GM18951 (cell line): Measurements from ENCODE around the gene ZNG1F.
"Not testable (repeated sequence)": the region's sequence is repeated elsewhere in the genome, so short reads cannot be mapped to it uniquely, and the experiment has no call there.

Source experiments
- POLR2A ChIP-seq: IDR thresholded peaks from 4 replicates; pipeline ENCODE4 v1.6.1; 2011; ENCODE audit warnings: mild to moderate bottlenecking; ENCODE audit not compliant: insufficient read length, insufficient read depth; ENCODE audit errors: extremely low read depth
- in situ Hi-C: fragments of 300-500 bp; cut with MboI; formaldehyde crosslinking; loops from one replicate; pipeline ENCODE4 v1.12.0; 2022; ENCODE audit warnings: low sequenced_read_pairs, mixed read lengths, inconsistent platforms; ENCODE audit not compliant: unreplicated experiment

ZNG1F gene

GRCh38 chr9:41189217-41189616 is at the start of gene ZNG1F:
Gene ZNG1F, minus strand, starts transcription at chr9:41189317. Its CDS starts 59 bp downstream, at chr9:41189258.
- in situ Hi-C loops: not testable (repeated sequence)

- in situ Hi-C loops: not testable (repeated sequence)
Measured at GRCh38 chr9:41237110-41237749, 48.1 kb upstream of the ZNG1F start.

- in situ Hi-C loops: not testable (repeated sequence)
Measured at GRCh38 chr9:41236486-41237109, 47.5 kb upstream of the ZNG1F start.

DNA sequence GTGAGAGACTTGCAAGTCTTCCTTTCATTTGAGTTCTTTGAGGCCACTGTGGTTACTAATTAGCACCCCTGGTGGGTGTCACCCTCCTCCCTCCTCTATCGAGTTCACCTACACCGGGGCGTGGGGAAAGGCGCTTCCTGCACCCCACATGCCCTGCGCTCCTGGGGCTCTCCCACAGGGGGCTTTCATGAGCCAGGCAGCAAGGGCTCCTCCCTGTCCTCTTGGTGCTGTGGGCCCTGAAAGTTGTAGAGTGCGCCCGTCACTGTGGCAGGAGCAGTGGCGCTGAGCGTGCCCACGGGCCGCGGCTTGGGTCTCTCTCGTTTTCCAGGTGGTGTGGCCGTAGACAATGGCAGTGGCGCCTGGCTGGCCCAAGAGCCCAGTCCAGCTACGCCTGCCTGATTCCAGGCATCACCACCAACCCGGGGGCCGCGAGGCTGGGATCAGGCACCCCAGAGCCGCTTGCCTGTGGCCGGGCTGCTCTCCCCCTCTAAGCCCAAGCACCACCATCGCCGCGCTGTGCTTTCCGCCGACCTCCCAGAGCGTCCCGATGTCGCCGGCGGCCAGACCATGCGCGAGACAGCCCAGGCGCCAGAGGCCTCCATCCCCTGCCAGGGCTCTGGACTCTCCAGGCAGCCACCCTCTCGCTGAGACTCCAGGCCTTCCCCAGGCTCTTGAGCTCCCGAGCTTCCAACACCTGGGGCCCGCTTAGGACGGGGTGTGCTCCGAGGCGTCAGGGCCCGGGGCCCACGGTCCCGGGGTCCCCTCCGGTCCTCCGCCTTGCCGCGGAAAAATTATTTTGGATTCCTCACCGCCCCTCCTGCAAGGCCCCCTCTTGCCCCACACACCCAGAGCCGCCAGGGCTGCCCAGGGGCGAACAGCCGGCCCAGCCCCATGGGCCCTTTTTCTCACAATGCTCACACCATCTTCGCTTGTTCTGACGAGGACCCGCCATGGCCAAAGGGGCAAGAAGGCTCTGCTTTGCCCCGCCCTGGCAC is 46.0 kb upstream of the ZNG1F start:
- in situ Hi-C loops: not testable (repeated sequence)
- TF ChIP-seq POLR2A: peak; percentile 33

DNA sequence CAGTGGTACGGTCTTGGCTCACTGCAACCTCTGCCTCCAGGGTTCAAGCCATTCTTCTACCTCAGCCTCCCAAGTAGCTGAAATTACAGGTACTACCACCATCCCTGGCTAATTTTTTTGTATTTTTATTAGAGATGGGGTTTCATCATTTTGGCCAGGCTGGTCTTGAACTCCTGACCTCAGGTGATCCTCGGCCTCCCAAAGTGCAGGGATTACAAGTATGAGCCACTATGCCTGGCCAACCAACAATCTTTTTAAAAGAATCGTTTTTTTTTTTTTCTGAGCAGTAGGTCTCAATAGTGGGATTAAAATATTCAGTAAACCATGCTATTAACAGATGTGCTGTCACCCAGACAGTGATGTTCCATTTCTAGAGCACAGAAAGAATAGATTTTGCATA is 45.1 kb upstream of the ZNG1F start:
- in situ Hi-C loops: not testable (repeated sequence)

DNA sequence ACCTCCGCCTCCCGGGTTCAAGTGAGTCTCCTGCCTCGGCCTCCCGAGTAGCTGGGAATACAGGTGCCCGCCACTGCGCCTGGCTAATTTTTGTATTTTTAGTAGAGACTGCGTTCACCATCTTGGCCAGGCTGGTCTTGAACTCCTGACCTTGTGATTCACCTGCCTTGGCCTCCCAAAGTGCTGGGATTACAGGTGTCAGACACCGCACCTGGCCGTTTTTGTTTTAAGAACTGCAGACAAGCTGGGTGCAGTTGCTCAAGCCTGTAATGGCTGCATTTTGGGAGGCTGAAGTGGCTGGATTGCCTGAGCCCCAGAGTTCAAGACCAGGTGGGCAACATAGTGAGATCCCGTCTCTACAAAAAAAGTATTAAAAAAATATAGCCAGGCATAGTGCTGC is 43.2 kb upstream of the ZNG1F start:
- in situ Hi-C loops: not testable (repeated sequence)

DNA sequence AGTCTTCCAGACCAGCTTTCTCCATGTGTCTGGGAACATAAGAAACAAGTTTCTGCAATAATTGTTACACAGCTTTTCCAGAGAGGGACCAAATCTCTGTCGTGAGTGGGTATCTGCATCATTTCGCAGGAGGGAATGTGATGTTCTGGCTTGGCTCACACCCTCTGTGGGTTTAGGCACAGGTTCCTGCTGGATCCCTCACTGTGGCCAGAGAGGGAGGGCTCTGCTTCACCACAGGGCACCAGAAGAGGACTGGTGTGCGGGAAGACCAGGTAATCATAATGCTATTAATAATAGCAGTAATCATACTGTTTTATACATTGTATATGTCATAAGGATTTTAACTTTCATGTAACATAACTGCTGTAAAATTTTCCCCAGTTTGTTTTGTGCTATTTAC is 41.3 kb upstream of the ZNG1F start:
- in situ Hi-C loops: not testable (repeated sequence)

DNA sequence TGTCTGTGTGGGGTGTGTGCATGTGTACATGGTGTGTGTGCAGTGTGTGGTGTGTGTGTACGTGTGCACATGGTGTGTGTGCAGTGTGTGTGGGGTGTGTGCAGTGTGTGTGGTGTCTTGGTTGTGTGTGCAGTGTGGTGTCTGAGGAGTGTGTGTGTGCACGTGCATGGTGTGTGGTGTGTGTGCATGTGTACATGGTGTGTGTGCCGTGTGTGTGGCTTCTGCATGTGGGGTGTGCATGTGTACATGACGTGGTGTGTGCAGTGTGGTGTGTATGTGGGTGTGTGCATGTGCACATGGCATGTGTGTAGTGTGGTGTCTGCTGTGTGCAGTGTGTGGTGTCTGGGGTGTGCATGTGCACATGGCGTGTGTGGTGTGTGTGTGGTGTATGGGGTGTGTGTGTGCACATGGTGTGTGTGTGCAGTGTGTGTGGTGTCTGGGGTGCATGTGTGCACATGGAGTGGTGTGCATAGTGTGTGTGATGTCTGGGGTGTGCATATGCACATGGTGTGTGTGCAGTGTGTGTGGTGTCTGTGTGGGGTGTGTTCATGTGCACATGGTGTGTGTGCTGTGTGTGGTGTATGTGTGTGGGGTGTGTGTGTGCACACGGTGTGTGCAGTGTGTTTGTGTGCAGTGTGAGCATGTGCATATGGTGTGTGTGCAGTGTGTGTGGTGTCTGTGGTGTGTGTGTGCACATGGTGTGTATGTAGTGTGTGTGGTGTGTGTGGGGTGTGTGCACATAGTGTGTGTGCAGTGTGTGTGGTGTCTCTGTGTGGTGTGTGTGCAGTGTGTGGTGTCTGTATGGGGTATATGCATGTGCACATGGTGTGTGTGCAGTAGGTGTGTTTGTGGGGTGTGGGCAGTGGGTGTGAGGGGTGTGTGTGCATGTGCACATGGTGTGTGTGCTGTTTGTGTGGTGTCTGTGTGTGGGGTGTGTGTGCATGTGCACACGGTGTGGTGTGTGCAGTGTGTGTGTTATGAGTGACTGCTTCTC is 40.6 kb upstream of the ZNG1F start:
- no peak for TF ChIP-seq POLR2A
- in situ Hi-C loops: no loop called here

DNA sequence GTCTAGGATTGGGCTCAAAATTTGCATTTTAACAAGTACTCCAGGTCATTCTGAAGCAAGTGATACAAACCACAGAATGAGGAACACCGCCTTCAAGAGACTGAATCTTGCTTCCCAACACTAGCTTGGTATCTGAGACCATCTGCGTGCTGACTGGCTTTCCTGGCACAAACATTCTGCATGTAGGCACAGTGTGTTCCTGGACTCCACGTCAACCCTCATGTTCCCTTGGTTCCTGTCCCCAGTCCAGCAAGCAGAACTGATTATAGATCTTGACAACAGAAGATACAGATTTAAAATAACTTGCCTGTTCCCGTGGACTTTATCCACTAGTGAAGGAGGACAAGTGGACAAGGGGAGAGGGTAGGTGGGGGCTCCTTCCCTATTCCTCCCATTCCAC is 30.7 kb upstream of the ZNG1F start:
- in situ Hi-C loops: not testable (repeated sequence)

- in situ Hi-C loops: not testable (repeated sequence)
Measured at GRCh38 chr9:41188439-41188838, 678 bp downstream of the ZNG1F start.

- in situ Hi-C loops: not testable (repeated sequence)
Measured at GRCh38 chr9:41174994-41175393, 14.1 kb downstream of the ZNG1F start.

DNA sequence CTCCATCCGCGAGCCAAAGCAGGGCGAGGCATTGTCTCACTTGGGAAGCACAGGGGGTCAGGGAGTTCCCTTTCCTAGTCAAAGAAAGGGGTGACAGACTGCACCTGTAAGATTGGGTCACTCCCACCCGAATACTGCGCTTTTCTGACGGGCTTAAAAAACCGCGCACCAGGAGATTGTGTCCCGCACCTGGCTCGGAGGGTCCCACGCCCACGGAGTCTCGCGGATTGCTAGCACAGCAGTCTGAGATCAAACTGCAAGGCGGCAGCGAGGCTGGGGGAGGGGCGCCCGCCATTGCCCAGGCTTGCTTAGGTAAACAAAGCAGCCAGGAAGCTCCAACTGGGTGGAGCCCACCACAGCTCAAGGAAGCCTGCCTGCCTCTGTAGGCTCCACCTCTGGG is 39.0 kb downstream of the ZNG1F start:
- in situ Hi-C loops: not testable (repeated sequence)

DNA sequence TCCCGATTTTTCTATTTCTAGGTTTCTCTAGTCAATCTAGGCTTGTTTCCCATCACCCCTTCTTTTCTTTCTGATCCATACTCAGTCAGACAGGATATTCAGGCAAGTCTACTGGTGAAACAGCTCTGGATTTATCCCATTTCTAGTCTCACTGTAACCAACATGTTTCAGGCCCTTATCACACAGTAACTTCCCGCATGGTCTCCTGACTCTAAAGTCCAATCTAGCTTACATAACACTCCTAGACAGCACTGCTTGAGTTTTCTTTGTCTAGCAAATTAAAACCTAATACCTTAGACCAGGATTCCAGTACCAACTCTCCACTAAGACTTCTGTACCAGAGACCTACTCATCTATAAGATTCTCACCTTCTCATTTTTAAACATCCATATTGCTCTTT is 47.2 kb downstream of the ZNG1F start:
- in situ Hi-C loops: not testable (repeated sequence)

GRCh38 chr9:41128581-41128980 is 60.5 kb downstream of the ZNG1F start, which contains the start of gene FOXD4L6:
Gene FOXD4L6, minus strand, starts transcription at chr9:41128681. Its CDS starts 298 bp downstream, at chr9:41128383.
- in situ Hi-C loops: not testable (repeated sequence)

DNA sequence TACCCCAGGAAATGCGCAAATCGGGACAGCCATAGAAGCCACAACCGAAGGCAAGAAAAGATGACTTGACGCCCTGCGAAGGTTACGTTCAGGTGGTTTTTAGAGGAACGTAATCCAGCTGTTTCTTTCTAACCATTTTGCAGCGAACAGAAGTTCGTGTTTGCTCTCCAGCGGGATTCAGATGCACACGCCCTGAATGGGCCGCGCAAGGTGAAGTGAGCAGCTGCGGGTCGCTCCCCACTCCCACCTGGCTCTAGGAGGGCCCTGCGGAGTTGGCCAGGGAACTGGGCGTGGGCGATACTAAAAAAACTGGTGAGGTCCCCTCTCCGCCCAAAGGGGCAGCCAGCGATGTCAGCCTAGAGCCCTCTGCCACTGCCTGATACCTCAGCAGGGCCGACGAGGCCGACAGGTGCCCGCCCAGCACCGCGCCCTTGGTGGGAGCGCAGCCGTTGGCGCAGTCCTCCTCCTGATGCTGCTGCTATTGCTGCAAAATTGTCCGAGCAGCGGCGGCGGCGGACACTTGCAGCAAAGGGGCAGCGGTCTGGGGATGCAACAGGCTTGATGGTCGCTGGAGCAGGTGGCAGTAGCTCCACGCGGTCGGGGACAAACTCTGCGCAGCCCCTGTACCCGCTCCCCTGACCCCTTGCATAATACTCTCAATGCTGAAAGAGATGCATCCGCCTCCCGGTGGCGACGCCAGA is 62.2 kb downstream of the ZNG1F start:
- in situ Hi-C loops: not testable (repeated sequence)

DNA sequence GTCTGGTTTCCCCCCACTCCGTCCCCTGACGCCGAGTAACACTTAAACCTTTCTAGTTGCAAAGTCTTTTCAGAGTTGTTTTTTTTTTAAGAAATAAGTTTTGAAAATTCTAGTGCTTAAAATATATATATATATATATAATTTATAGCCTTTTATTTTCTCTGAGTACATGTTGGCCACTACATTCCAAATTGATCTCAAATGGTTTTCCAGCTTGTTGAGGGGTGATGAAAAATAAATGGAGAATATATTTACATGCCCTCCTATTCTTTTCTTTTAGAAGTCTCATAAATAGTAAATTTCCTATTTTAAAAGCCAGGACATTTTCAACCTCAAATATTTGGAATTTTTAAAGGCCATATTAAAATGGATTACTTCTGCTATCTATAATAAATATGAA is 63.2 kb downstream of the ZNG1F start:
- in situ Hi-C loops: not testable (repeated sequence)

DNA sequence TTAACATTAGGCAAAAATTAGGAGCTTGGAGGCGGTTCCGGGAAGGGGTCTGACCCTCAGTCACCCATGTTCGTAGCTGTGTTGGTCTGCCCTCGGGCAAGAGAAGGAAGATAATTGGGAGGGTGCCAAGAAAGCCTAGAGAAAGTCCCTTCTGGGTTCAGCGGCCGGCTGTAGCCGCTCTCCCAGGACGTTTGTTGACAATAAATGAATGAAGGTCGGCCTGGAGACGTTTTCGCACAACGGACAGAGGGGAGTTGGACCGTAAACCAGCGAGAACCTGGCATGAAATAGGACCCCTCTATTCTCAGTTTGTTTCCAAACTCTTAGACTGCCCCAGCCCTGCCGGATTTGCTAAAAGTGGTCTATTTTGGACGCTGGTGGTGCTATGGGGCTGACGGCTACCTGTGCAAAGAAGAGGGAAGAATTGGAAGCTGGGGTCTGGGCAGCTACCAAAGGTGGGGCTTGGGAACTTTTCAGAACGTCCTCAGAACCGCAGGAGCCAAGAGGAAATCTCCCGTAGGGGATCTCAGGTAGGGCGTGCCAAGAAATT is 63.9 kb downstream of the ZNG1F start:
- in situ Hi-C loops: not testable (repeated sequence)
